HG03060 (cell line): Measurements from ENCODE around the gene H6PD.
"Not testable (repeated sequence)": the region's sequence is repeated elsewhere in the genome, so short reads cannot be mapped to it uniquely, and the experiment has no call there.

ENCODE experiments used
- ATAC-seq: cut with Tn5 transposase; IDR thresholded peaks from one replicate; pipeline ENCODE4 v1.9.1; 2021; ENCODE audit warnings: low read depth, moderate number of reproducible peaks; ENCODE audit not compliant: unreplicated experiment

H6PD gene

DNA sequence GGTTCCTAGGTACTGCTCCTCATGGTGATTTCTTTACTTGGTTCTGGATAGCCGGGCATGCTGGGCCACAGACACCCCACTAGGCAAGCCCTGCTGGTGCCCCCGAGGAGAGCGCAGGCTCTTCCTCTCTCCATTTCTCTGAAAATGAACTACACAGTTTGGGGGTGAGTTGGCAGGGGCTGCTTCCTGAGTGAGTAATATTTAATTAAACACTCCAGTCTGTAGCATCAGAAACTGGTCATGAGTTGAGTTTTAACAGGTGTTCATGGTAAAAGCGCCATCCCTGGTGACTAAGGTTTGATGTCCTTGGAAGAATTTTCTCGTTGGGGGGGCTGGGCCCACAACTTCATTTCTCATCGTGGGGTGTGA lies 59.8 kb downstream of the H6PD start:
- no peak for ATAC-seq

DNA sequence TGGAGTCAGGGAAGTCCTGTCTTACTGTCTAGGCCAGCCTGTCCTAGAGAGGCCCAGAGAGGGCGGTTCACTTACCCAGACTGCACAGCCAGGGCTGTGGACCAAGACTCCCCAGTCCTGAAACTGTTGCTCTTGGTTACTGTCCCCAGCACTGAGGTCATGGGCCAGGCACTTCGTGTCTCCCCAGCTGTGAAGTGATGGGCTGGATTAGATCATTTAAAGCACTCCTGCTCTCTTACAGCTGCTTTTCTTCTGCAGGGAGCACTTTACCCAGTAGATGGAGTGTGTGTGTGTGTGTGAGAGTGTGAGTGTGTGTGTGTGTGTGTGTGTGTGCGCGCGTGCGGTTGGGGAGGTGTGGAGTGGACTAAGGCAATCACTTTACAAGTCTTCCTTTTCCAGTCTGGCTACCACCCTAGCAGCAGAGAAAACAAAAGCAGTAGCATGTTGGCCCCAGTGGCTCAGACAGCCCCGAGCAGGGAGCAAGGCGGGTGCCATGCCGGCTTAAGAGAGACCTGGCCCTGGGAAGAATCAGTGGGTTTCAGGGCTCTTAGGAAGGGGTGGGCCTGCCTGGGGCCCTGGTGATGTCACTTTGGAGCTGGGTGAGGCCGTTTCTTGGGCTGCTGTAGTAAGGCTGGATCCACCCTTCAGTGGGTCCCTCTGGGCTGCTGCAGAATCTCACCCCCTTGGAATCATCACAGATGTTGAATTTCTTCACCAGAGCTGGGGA lies 60.5 kb downstream of the H6PD start:
- no peak for ATAC-seq

DNA sequence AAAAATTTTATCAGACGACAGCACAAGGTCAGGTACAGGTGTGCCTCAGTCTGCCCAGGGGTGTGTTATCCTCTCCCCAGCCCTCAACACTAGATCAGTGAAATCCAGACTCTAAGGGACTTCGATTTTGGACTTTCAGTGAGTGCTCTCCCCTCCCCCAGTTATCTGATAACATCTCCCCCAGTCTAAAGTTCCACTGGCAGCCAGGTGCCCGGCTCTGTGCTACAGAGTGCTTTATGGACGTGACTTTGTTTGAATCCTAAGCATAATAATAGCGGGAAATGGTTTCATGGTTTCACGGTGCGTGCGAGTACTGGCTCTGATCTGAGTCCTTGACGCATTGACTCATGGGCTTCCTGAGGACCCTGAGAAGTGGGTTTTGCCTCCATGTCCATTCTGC lies 61.3 kb downstream of the H6PD start:
- ATAC-seq, result no peak

DNA sequence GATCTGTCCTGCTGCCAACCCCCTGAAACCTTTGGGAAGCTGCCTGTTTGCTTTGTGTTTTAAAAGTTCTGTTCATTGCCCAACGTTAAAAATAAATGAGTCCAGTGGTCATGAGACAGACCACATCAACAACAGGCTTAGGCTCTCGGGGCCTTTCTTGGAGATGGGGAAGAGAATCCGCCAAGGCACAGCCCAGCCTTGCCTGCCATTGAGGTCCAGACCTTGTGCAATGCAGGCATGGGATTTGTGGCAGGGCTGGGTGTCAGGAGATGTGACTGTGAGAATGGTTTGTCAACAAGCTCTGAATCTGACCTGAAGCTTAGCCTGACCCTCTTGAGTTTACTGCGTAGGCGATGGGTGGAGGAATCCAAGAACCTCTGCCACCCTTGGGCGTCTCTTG lies 62.3 kb downstream of the H6PD start:
- ATAC-seq, result no peak

DNA sequence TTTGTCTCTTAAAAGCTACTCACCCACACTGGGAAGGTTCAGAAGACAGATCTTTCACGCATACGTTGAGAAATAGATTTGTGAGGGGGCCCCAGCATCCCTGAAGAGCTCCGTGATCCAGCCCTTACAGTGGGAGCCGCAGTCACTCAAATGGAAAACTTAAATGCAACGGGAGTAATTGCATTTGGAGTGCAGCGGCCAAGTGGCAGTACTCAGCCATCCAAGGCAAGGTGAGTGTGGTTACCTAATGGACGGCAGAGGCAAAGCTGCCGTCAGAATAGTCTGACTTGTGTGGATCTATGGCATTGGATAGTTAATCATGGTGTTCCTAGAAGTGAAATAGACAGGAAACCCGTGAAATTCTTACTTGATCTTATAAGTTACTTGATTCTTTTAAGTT lies 63.3 kb downstream of the H6PD start:
- no peak for ATAC-seq

DNA sequence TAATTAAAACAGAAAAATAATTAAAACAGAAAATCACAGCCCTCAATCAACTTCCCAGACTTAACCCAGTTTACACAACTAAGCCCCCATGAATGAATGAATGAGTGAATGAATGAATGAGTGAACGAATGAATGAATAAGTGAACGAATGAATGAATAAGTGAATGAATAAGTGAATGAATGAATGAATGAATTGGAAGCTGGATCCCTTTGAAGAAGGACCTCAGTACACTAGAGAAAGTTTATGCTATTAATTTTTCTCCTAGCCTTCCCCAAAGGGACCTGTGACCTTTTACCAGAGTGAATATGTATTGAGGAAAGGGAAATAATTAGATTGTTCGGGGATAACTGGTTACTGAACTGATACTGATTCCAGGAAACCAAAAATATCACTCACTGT lies 63.7 kb downstream of the H6PD start:
- ATAC-seq, result no peak

DNA sequence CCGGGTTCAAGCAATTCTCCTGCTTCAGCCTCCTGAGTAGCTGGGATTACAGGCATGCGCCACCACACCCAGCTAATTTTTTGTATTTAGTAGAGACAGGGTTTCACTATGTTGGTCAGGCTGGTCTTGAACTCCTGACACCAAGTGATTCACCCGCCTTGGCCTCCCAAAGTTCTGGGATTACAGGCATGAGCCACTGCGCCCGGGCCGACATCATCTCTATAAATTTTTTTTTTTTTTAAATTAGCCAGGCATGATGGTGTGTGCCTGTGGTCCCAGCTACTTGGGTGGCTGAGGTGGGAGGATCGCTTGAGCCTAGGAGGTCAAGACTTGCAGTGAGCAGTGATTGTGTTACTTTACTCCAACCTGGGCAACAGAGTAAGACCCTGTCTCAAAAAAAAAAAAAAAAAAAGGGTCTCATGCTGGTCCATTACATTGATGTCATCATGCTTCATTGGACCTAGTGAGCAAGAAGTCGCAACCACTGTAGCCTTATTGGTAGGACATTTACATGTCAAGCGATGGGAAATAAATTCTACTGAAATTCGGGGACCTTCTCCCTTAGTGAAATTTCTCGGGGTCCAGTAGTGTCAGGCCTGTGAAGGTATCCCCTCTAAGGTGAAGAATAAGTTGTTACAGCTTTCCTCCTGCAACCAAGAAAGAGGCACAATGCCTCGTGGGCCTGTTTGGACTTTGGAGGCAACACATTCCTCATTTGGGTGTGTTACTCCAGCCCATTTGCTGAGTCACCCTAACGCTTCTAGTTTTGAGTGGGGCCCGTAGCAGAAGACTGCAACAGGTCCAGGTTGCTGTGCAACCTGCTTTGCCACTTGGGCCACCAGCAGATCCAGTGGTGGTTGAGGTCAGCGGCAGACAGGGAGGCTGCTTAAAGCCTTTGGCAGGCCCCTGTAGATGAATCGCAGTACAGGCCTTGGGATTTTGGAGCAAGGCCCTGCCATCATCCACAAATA lies 65.3 kb downstream of the H6PD start:
- not testable (repeated sequence) for ATAC-seq

DNA sequence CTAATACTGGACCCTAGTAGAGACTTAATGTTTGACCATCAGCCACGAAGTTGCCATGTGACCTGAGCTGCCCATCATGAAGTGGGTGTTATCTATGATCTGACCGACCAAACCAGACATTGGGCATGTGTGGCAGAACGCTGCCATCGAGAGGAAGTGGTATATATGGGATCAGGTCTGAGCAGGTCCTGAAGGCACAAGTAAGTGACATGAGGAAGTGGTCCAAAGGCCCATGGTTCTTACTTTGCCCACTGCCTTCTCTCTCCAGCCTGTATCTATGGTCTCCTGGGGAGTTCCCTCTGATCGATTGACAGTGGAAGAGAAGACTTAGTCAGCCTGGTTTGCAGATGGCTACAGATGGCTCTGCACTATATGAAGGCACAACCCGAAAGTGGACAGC lies 66.0 kb downstream of the H6PD start:
- no peak for ATAC-seq

DNA sequence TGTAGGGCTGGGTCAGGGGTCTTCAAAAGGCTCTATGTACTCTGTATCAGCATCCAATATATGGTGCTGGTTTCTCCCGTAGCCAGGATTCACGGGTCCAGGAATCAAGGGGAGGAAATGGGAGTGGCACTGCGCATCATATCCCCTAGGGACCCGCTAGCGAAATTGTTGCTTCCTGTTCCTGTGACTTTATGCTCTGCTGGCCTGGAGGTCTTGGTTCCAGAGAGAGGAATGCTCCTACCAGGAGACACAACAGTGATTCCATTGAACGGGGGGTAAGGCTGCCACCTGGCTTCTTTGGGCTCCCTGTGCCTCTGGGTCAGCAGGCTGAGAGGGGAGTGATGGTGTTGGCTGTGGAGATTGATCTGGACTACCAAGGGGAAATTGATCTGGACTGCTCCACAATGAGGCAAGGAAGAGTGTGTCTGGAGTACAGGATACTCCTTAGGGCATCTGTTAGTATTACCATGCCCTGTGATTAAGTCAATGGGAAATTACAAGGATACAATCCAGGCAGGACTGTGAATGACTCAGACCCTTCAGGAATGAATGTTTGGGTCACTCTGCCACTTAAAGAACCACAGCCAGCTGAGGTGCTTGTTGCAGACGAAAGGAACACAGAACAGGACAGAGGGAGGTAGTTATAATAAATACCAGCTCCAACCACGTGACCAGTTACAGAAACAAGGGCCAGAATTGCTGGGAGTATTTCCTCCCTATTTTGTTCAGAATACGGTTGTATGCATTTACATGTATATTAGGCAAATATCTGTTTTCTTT lies 68.4 kb downstream of the H6PD start:
- no peak for ATAC-seq

DNA sequence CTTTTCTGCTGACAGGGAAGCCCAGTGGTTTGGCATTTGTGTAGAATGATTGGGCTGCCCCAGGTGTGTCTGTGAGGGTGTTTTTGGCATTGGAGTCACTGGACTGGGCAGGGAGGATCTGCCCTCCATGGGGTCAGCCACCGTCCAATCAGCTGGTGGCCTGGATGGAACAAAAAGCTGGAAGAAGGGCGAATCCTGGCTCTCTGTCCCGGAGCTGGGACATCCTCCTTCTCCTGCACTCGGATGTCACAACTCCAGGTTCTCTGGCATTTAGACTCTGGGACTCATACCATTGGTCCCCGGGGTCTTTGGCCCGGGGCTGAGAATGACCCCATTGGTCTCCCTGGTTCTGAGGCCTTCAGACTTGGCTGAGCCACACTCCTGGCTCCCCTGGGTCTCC lies 69.3 kb downstream of the H6PD start:
- no peak for ATAC-seq

DNA sequence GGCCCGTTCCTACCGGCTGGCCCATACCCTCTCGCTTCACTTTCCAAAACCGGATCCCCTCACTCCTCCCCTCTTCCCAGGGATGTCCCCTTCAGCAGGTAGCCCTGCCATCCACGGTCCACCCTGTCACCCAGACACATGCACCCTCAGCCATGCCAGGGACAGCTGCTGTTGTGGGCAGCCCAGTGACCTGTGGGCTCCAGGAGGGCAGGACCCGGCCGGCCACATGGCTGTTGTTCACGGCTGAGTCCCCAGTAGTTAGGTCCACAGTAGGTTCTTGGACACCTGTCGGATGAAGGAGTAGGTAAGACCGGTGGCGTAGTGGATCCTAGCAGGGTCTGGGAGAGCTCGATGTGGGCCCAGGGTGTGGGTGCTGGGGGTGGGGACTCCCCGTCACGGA lies 70.6 kb downstream of the H6PD start:
- no peak for ATAC-seq

DNA sequence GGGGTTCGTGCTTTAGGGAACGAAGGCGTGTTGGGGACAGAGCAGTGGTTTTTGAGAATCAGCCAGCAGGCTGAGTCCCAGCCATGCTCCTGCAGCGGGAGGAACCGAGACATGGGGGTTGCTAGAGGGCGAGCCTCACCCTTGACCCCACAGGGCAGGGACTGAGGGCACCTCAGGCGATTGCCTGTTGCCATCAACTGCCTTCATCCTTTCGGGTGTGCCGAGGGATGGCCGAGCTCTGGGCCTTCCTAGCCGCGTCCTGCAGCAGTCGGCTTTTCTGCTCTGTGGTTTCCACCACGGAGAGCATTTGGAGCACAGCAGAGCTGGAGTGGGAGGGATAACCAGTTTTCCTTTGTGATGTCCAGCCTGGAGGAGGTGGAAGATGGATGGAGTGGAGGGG lies 71.4 kb downstream of the H6PD start:
- ATAC-seq, result no peak

DNA sequence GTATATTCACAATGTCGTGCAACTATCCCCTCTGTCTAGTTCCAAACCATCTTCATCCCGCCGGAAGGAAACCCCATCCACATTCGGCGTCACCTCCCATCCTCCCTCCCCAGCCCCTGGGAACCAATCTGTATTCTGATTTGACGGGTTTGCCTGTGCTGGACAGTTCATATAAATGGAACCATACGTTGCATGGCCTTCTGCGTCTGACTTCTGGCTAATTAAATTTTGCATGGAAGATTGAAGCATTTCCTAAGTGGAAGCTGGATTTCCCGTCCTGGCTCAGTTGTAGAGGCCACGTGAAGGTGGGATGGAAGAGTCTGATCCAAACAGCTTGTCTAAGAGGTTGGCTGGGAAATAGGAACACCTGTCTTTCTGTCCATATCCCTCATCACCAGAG lies 72.7 kb downstream of the H6PD start:
- ATAC-seq, result no peak

DNA sequence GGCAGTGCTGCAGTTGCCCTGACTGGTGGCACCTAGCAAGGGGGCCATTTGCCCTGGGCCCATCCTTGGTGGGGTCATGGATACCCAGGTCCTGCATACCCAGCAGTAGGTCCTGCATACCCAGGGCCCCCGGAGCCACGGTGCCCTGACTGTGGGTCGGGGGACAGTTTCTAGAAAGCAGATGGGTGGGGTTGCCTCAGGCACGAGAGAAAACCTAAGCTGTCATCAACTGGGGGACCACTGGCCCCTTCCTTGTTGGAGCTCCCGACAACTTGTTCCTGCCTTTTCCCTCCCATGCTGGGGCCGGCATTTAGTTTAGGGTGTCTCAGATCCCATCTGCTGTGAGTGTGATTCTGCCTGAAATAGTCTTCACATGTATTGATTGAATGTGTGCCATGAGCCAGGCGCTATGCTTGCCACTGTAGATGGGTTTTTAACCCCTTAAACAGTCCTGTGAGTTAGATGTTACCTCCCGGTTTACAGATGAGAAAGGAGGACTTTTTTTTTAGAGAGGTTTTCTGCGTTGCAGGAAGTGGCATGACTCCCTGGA lies 73.7 kb downstream of the H6PD start:
- ATAC-seq, result no peak

DNA sequence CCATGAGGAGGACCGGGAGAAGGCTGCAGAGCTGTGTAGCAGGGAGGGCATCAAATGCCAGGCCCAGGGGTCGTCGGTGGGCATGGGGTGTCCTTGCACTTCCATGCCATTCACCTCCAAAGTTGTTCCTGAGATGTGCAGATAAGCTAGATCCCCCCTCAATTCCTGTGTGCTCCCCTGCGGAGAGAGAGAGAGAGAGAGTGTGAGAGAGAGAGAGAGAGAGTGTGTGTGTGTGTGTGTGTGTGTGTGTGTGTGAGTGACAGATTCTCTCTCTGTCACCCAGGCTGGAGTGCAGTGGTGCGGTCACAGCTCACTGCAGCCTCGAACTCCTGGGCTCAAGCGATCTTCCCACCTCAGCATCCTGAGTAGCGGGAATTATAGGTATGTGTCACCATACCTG lies 74.5 kb downstream of the H6PD start:
- ATAC-seq, result no peak

DNA sequence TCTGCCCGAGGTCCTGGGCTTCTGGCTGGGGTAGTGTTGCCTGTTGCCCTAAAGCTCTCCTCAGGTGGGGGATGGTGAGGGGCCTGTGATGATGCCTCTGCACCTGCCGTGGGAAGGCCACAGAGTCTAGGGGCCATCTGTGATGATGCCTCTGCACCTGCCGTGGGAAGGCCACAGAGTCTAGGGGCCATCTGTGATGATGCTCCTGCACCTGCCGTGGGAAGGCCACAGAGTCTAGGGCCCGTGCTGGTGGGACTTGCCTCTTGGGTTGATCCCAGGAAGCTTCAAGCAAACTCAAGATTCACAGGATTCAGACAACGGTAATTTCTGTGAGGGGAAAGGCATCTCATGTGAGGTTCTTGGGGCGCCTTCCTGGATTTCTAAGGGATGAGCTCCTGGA lies 75.4 kb downstream of the H6PD start:
- no peak for ATAC-seq

DNA sequence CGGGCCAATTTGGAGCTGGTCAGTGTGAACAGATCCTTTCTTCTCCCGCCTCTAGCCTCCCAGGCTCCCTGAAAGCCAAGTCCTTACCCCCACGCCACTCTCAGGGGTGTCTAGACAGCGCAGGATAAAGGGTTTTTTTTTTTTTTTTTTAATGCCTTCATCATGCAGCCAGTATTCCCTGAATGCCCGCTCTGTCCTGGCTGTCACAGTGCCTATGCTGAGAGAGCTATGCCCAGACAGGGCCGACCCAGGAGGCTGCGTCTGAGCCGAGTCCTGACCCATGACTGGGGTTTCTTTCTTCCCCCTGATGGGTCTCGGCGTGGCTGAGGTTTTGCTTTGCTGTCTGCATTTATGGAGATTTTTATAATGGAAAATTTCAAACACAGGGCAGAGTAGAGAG lies 76.5 kb downstream of the H6PD start:
- ATAC-seq, result no peak

DNA sequence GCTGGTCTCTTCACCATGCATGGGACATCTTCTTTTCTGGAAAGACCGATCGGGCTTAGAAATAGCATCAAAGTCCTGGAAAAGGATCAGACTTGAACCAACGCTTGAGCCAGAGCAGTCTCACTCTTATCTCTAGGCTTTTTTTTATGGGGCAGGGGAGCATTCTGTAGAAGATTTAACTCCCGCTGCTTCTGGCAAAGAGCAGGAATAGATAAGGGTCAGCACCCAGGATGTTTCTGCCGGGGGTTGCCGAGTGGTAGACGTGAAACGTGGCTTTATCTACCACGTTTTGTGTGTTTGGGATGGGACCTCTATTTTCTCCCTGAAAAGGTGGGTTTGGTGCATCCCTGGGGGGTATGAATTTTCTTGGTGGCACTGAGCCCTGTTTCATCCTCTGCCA lies 76.9 kb downstream of the H6PD start:
- no peak for ATAC-seq

DNA sequence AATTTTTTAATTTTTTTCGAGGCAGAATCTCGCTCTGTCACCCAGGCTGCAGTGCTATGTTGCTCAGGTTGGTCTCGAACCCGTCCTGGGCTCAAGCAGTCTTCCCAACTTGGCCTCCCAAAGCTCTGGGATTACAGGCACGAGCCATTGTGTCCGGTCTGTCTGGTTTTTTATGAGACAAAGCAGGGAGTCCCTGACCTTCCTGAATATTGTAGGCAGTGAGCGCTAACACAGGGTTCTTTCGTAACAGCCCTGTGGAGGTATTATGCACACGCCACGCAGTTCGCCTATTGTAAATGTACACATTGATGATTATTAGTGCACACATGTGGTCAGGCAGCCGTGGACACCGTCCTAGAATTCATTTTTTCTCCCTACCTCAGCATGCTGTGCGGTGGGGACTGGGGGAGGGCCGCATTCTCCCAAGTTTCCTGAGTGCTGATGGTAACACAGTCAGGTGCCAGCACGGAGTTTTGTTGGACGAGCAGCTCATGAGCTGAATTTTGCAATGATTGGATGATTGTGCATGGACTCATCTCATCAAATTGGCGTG lies 77.7 kb downstream of the H6PD start:
- no peak for ATAC-seq

DNA sequence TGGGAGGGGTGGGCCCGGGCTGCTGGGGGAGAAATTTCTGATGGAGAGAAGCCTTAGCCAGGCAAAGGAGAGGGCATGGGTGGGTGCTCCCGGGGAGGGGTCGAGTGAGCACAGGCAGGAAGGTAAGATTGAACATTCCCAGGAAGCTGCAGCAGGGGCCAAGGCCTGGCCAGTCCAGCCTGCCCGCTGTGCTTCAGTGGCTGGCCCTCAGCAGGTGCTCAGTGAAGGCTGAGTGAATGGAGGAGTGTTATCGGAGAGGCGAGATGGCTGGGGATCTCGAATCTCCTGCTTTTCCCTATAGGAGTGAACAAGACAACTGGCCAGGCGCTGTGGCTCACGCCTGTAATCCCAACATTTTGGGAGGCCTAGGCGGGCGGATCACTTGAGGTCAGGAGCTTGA lies 79.0 kb downstream of the H6PD start:
- ATAC-seq, result no peak

DNA sequence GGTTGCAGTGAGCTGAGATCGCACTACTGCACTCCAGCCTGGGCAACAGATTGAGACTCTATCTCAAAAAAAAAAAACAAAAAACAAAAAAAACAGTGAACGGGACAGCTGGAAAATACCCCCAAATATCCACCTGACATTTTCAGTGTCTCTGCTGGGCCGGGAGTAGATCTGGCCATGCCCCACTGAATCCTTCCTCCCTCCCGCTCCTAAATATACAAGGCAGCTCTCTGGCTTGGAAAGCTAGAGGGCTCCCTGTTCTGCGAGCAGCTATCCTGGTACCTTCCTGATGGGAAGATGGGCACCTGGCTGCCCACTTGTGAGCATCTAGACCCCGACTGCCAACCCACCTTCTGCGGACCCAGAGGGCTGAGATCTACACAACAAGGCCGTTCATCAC lies 79.5 kb downstream of the H6PD start:
- ATAC-seq, result no peak
